SH-SY5Y (cell line): ENCODE data around the gene EEFSEC.

Experiments
- GATA2 ChIP-seq: IDR thresholded peaks from 2 replicates; pipeline ENCODE4 v1.6.1; 2011; ENCODE audit warnings: mild to moderate bottlenecking, low read depth, low read length
- GATA3 ChIP-seq: IDR thresholded peaks from 2 replicates; pipeline ENCODE4 v1.6.1; 2011; ENCODE audit warnings: low read depth, mild to moderate bottlenecking, low read length, moderate library complexity

DNA sequence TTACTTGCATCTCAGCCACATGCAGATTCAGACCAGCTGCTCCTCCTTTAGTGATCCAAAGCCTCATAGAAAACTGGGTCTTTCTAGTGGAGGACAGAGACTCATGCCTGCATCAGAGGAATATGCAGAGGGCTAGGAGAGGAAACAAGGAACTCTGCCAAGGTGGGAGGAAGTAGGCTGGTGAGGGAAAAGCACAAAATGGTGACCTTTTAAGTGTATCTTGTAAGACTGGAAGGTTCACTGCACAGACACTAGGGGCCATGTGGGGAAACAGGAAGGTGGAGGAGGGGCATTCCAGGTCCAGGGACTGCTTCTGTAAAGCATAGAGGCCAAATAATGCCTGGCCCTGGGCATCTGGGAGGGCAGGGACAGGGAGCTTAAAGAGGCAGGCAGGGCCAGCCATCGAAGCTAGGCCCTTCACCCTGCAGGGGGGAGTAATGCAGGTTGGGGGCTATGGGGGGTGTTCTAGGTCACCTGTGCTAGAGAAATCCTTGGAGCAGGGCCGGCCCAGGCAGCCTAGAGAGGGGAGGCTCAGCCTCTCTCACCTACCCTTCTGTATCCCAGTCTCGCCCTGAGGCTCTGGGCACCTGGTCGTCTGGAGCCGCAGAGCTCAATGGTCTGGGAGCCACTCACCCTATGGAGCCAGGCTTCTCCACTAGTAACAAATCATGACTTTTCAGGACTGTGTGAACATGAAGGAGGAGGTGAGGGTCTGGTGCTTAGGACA lies 195.7 kb downstream of the EEFSEC start:
- TF ChIP-seq GATA3 (no peak), GATA2 (no peak)
